HG03354 (cell line): ENCODE results near the gene SIRT7.

Experiments
- ATAC-seq: cut with Tn5 transposase; IDR thresholded peaks from one replicate; pipeline ENCODE4 v1.9.1; 2021; ENCODE audit warnings: mild to moderate bottlenecking; ENCODE audit not compliant: unreplicated experiment, poor library complexity, severe bottlenecking

The SIRT7 gene

GRCh38 chr17:81934098-81934757 is 16.3 kb upstream of the SIRT7 start:
- ATAC-seq: no peak

- ATAC-seq: no peak
Observed at GRCh38 chr17:81933178-81933699, 15.3 kb upstream of the SIRT7 start.

- ATAC-seq: no peak
Observed at GRCh38 chr17:81932333-81932983, 14.5 kb upstream of the SIRT7 start.

DNA sequence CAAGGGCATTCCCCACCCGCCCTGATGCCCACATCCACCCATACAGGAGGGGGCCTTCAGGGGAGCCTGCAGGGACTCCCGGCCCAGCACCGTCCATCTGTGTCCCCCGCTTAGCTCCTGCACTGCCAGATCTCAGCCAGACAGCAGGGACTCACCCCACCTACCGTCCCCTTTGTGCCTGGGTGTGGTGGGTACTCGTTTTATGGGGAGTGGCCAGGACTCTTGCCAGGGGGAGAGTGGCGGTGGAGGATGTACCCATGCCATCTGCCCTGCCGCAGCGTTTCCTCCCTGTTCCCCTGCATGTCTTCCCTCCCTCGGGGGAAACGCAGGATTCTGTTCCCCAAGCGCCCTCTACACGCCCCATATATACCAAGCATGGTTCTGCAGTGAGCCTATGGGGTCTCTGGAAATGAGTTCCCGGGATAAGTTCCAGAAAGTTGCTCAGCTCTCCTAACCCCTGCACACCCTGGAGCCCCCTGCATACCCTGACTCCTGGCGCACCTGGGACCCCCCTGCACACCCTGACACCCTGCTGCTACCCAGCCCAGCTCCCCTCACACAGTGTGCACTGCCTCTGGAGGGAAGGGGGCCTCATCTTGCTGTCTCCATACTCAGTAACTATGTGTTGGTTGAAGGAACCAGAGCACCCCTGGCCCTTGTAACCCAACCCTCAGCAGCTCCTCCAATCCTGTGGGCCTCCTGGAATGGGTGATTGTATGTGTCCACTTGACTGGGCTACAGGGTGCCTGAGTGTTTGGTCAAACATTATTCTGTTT is 13.8 kb upstream of the SIRT7 start:
- no peak for ATAC-seq

DNA sequence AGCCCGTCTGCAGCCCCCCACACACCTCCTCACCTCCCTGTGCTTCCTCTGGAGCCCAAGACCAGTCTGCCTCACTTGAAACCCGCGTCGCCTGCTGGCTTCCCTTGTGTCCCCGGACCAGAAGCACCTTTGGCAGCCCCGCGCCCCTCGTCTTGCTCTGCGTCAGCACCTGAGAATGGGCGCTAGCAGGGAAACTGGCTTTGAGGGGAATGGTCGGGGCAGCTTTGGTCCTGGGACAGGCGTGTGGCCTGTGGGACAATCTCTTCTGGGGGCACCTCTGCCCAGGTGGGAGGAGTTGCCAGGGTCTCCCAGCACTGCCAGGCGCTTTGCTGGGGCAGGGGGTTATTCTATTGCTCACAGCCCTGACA is 13.2 kb upstream of the SIRT7 start:
- ATAC-seq: no peak

DNA sequence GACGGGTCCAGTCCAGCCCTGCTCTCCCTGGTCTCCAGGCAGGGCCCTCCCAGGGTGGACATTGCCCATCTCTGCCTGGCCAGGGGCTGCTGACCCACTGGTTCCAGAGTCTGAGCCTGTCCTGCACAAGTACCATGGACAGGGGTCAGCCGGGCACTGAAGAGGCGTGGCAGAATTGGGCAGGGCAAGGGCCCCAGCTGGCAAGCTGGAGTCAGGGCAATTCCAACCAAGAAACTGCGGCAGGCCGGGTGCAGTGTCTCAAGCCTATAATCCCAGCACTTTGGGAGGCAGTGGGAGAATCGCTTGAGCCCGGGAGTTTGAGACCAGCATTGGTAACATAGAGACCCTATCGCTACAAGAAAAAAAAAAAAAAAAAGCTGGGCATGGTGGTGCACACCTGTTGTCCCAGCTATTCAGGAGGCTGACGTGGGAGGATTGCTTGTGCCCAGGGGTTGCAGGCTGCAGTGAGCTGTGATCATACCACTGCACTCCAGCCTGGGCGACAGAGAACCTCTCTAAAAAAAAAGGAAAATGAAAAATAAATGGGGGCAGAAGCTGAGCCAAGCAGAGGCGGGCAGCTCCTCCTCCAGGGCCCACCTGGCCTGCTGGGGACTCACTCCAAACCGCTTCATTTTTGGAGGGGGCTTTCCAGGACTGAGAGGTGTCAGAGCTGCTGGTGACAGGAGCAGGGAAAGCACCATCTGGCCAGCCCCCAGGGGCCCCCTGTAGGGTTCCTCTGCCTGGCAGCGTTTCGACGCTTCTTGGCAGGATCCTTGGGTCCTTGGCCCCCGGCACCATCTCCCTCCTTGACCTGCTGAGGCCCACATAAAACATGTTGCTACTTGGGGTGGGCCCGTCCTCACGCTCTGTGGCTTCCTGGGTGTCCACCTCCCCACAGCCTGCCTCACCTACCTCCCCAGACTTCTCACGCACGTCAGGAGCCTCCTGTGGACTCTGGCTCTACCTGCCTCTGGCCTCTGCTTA is 12.5 kb upstream of the SIRT7 start:
- no peak for ATAC-seq

DNA sequence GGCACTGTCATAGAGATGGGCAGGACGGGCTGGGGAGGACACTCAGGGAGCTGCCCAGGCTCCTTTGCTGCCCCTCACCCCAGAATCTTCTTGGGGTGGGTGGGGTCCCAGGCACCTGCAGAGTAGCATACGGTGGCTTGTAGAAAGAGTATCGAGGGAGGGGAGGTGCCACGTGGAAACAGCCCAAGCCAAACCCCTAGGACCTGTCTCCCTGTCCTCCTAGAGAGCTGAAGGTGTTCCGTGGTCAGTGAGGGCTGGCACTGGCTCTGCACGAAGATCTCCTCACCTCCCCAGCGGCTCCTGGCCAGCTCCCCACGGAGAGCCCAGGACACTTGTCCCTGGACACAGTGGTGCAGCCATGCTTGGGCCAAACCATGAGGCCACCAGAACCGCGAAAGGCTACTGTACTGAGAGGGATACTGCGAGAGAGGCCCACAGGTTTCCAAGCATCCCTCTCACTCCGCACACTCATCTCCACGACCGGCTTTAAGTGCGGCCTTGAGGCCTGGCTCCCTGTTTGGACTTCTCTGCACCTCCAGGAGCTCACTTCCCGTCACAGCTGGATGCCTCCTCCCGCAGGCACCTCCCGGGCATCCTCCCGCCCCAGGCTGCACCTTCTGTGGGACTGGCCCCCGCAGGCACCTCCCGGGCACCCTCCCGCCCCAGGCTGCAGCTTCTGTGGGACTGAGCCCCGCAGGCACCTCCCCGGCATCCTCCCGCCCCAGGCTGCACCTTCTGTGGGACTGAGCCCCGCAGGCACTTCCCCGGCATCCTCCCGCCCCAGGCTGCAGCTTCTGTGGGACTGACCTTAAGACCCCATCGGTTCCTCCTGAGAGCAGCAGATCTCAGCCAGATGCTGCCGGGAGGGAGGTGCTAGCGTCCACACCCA is 11.5 kb upstream of the SIRT7 start:
- no peak for ATAC-seq

DNA sequence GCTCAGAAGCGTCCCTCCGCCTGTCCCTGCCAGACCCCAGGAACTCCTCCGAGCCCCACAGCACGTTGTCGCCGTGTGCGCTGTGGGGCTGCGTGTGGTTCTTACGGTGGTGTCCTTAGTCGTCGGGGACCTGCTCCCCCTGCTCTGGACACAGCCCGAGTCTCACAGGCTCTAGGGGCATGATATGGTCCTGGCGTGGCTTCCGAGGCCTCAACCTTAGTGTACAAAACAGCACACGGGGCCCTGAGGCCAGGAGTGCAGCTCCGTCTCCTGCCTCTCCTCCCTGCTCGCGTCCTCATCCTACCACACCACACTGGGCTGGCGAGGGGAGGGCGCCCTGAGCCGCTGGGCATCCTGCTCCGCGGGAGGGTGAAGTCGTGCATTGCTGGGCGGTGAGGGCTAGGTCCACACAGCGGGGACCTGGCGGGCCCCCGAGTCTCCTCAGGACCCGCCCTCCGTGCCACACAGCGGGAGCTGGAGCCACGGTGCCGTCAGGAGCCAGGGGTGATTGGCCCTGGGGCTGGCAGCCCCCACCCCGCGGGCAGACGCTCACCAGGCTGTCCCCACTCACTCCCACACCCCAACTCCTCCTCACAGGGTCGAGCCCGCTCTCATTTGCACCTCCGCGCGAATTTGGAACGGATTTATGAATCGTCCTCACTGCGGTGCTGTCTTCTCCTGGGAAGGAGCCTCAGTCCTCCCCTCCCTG is 10.7 kb upstream of the SIRT7 start:
- no peak for ATAC-seq

DNA sequence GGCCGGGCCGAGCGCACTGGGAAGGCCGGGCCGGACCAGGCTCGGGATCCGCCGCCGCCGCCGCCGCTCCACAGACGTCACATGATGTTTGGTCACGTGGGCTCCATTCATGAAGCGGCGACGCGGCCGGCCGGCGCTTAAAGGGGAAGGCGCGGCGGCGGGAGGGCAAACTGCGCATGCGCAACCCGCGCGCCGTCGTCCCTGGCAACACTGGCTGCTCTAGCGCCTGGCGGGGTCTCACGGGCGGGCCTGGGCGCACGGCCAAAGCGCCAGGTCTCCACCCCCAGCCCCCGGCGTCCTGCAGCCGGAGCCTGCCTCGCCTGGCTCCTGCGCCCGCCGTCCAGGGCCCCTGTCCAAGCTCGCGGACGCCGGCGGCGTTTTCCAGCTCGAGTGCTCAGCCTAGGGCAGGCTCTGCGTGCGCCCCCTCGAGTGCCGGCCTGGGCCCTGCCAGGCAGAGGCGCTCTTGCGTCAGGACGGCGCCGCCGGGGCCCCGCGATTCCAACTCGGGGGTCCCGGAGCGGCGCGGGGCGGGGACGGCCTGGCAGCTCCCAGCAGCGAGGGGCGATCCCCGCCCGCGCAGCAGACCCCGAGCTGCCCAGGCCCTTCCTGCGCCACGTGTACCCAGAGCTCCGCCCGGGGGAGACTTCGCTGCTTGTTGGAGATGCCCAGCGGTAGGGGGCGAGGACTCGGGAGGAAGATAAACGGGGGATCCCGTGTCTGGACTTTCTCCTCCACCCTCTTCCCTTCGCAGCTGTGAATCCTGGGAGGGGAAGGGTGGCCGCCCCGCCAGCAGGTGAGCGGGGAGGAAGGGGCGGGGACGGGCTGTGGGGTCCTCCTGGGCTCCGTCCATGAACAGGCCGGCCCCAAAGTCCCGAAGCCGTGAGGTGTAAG is 9.9 kb upstream of the SIRT7 start, which contains the start of gene MAFG:
Gene MAFG, minus strand, starts transcription at position 83 of the 891 bp plus-strand sequence. CDS start 4,550 bp downstream, outside the sequence.
- ATAC-seq: peak; percentile 70

DNA sequence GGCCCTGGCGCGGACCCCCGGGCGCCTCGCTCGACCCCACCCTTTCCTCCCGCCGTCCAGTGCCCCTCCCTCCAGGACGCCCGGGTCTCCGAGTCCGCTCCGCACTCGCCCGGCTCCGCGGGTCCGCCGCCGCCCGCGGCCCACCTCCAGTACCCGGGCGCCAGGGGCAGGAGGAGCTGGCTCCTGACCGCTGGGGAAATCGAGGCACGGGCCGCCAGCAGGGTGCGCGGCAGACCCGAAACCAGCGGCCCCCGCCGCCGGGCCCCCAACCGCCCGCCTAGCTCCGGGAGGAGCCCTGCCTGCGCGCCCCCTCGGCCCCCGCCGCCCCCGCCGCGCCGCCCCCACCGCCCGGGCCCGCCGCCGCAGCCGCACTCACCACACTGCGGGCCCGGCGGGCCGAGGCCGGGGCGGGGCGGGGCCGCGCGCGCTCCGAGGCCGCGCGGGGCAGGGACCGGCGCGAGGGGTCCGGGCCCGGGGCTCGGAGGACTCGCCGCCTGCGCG is 9.2 kb upstream of the SIRT7 start:
- ATAC-seq: peak; percentile 23

- peak; percentile 25 for ATAC-seq
Observed at GRCh38 chr17:81926451-81927151, 8.6 kb upstream of the SIRT7 start.

- ATAC-seq: no peak
Observed at GRCh38 chr17:81925860-81926450, 8.0 kb upstream of the SIRT7 start.

DNA sequence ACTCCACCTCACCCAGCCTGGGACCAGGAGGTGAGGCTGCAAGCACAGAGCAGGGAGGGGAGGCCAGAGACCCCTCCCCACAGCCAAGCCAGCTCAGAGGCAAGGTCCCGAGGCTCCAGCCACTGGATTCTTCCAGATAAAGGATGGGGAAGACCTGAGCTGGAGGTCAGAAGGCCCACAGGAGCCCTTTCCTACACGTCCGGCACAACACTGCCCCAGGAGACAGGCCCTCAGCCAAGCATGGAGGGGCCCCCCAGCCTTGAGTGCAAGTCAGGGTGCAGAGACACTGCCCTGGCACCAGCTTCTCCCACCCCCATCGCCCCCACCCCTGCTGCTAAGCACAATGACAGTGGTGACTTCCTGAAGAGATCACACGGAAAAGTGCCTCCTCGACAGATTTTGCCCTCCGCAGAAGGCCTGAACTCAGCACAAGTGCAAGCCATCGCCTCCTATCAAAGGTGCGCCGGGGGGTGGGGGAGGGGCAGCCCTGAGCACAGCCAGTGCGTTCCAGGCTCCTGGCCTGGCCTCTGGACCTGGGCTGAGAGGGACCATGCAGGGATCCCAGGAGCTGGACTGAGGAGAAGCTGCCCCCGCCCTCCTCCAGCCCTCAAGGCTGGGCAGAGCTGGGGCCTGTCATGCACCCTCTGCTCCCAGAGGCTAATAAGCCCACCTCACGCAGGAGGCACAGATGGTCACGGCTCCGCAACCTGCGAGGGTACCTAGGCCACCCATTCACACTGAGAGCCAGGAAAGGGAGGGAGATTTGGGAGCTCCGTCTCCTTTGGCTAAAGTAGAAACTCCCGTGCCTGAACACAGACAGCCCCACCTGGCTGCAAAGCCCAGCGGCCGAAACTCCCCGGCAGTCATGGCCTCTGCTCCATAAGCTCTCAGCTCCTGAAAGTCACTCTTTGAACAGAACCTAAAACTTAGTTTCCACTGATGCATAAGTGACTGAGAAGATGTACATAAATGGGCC is 6.9 kb upstream of the SIRT7 start:
- no peak for ATAC-seq

- no peak for ATAC-seq
Observed at GRCh38 chr17:81923302-81924260, 5.6 kb upstream of the SIRT7 start.
